H1 (cell line): ENCODE results near the gene FANK1. TPM values are rescaled to one million over a fixed set of nuclear protein-coding genes. Genes with fewer than 3 reads are reported as not detected.

Experiments used
- CTCF ChIA-PET: fragments of 300-600 bp; sonication (Branson Sonifier 250); formaldehyde crosslinking; loops from one replicate; lab custom pipeline; 2021; ENCODE audit not compliant: partially characterized antibody; lab: Charles Lee
- POLR2A ChIA-PET: fragments of 300-600 bp; sonication (Branson Sonifier 250); formaldehyde crosslinking; loops from one replicate; lab custom pipeline; 2021; ENCODE audit warnings: inconsistent platforms; ENCODE audit not compliant: partially characterized antibody; lab: Charles Lee
- DNase-seq, 2 experiments: peaks; one replicate each; pipeline versions ENCODE4 v3.0.0 to v3.0.0-alpha.2; 2010 to 2022; ENCODE audit warnings: low spot score in 2 of 2, low read depth in 1 of 2, mixed read lengths in 1 of 2
- FAIRE-seq: peaks from 2 replicates; lab custom pipeline; 2011; peaks lifted over from hg19 to GRCh38; lab: Jason Lieb, UNC
- H2AFZ ChIP-seq: 2 replicates; pipeline ENCODE4 v1.8.1; 2012; ENCODE audit warnings: low read length, inconsistent platforms
- H2AK5ac ChIP-seq: 2 replicates; pipeline ENCODE4 v1.6.1; 2013; ENCODE audit warnings: low read depth, low read length
- H2BK120ac ChIP-seq: replicated peaks from 2 replicates; pipeline ENCODE3; 2013; ENCODE audit warnings: low read depth, low read length, inconsistent platforms
- H2BK12ac ChIP-seq: 2 replicates; pipeline ENCODE4 v1.6.1; 2013; ENCODE audit warnings: low read depth, low read length
- H2BK15ac ChIP-seq: 2 replicates; pipeline ENCODE4 v1.6.1; 2013; ENCODE audit warnings: low read length
- H2BK20ac ChIP-seq: 2 replicates; pipeline ENCODE4 v1.6.1; 2013; ENCODE audit warnings: low read length
- H2BK5ac ChIP-seq: 2 replicates; pipeline ENCODE4 v1.6.1; 2013; ENCODE audit warnings: low read depth, low read length
- H3K14ac ChIP-seq: 2 replicates; pipeline ENCODE4 v1.6.1; 2013; ENCODE audit warnings: inconsistent platforms; ENCODE audit not compliant: insufficient read length
- H3K18ac ChIP-seq: 2 replicates; pipeline ENCODE4 v1.6.1; 2013; ENCODE audit warnings: low read length; ENCODE audit errors: extremely low read depth
- H3K23ac ChIP-seq: 2 replicates; pipeline ENCODE4 v1.6.1; 2013; ENCODE audit warnings: inconsistent platforms; ENCODE audit not compliant: insufficient read length
- H3K23me2 ChIP-seq: 2 replicates; pipeline ENCODE4 v1.6.1; 2013; ENCODE audit warnings: low read depth, low read length
- H3K27ac ChIP-seq: 2 replicates; pipeline ENCODE4 v1.6.1; 2011; ENCODE audit warnings: low read depth, low read length, inconsistent platforms
- H3K27me3 ChIP-seq, 4 experiments: replicated peaks in 1 of 4; 1 replicate in 1 of 4; 2 replicates in 3 of 4; pipeline versions ENCODE4 v1.6.1 to v1.8.1; 2011 to 2013; ENCODE audit warnings: low read length in 3 of 4, mild to moderate bottlenecking in 3 of 4, inconsistent platforms in 2 of 4, mixed read lengths in 2 of 4, moderate library complexity in 1 of 4; ENCODE audit not compliant: control insufficient read depth in 3 of 4, insufficient read depth in 3 of 4; ENCODE audit errors: extremely low read depth in 1 of 4
- H3K36me3 ChIP-seq, 4 experiments: 2 replicates each; pipeline versions ENCODE4 v1.6.1 to v1.8.1; 2011 to 2013; ENCODE audit warnings: mild to moderate bottlenecking in 4 of 4, low read length in 3 of 4, moderate library complexity in 2 of 4, control low read depth in 1 of 4, inconsistent platforms in 1 of 4; ENCODE audit not compliant: insufficient read depth in 4 of 4, control insufficient read depth in 2 of 4
- H3K4ac ChIP-seq: replicated peaks from 2 replicates; pipeline ENCODE3; 2013; ENCODE audit warnings: low read length, low read depth, mixed read lengths, inconsistent platforms; ENCODE audit not compliant: insufficient read length
- H3K4me1 ChIP-seq, 4 experiments: replicated peaks in 1 of 4; 1 replicate in 1 of 4; 2 replicates in 3 of 4; pipeline versions ENCODE4 v1.6.1 to v1.8.1; 2011 to 2013; ENCODE audit warnings: low read length in 3 of 4, inconsistent platforms in 2 of 4, mixed read lengths in 1 of 4; ENCODE audit not compliant: insufficient read depth in 4 of 4, control insufficient read depth in 3 of 4
- H3K4me2 ChIP-seq, 2 experiments: 2 replicates each; pipeline versions ENCODE4 v1.6.1 to v1.8.1; 2011 to 2013; ENCODE audit warnings: low read depth in 2 of 2, low read length in 2 of 2, control low read depth in 1 of 2, inconsistent platforms in 1 of 2, mild to moderate bottlenecking in 1 of 2; ENCODE audit not compliant: insufficient read depth in 1 of 2
- H3K4me3 ChIP-seq, 4 experiments: fragments of 200-600, 300-600 bp in 1 of 4; sonication (generic), shearing (Covaris generic), sonication (Bioruptor Twin) in 1 of 4; 2 replicates each; pipeline versions ENCODE4 v1.5.1 to v1.8.1; 2011 to 2016; ENCODE audit warnings: low read length in 4 of 4, low read depth in 3 of 4, control low read depth in 2 of 4, inconsistent platforms in 2 of 4, mild to moderate bottlenecking in 2 of 4, mixed read lengths in 1 of 4, moderate library complexity in 1 of 4; ENCODE audit not compliant: insufficient read depth in 2 of 4; ENCODE audit errors: extremely low read depth in 1 of 4
- H3K56ac ChIP-seq: replicated peaks from 2 replicates; pipeline ENCODE3; 2013; ENCODE audit warnings: low read depth, mild to moderate bottlenecking, mixed read lengths, low read length, inconsistent platforms; ENCODE audit not compliant: insufficient read length
- H3K79me1 ChIP-seq: 2 replicates; pipeline ENCODE4 v1.6.1; 2013; ENCODE audit warnings: low read depth, low read length, control low read depth
- H3K79me2 ChIP-seq, 2 experiments: 2 replicates each; pipeline versions ENCODE4 v1.6.1 to v1.8.1; 2012 to 2013; ENCODE audit warnings: low read length in 2 of 2, mild to moderate bottlenecking in 2 of 2, inconsistent platforms in 1 of 2; ENCODE audit not compliant: insufficient read depth in 2 of 2, control insufficient read depth in 1 of 2
- H3K9ac ChIP-seq, 4 experiments: replicated peaks in 1 of 4; 1 replicate in 1 of 4; 2 replicates in 3 of 4; pipeline versions ENCODE4 v1.6.1 to v1.8.1; 2011 to 2013; ENCODE audit warnings: low read depth in 3 of 4, low read length in 3 of 4, control low read depth in 2 of 4, mild to moderate bottlenecking in 2 of 4, moderate library complexity in 2 of 4, inconsistent platforms in 1 of 4; ENCODE audit errors: extremely low read depth in 1 of 4
- H3K9me3 ChIP-seq, 2 experiments: 2 replicates each; pipeline versions ENCODE4 v1.6.1 to v1.8.1; 2012 to 2013; ENCODE audit warnings: mild to moderate bottlenecking in 2 of 2, moderate library complexity in 2 of 2, control low read depth in 1 of 2, inconsistent platforms in 1 of 2, low read depth in 1 of 2, low read length in 1 of 2, mixed read lengths in 1 of 2; ENCODE audit not compliant: insufficient read depth in 2 of 2
- H4K20me1 ChIP-seq, 2 experiments: replicated peaks in 1 of 2; 2 replicates each; pipeline versions ENCODE3 to v1.8.1; 2011 to 2013; ENCODE audit warnings: inconsistent platforms in 2 of 2, low read length in 2 of 2, mild to moderate bottlenecking in 1 of 2; ENCODE audit not compliant: insufficient read depth in 2 of 2, control insufficient read depth in 1 of 2
- H4K5ac ChIP-seq: 2 replicates; pipeline ENCODE4 v1.6.1; 2013; ENCODE audit warnings: low read length, low read depth, mixed read lengths, inconsistent platforms; ENCODE audit not compliant: insufficient read length
- H4K8ac ChIP-seq: 2 replicates; pipeline ENCODE4 v1.8.0; 2013; ENCODE audit warnings: mild to moderate bottlenecking, moderate library complexity, low read length, inconsistent platforms; ENCODE audit not compliant: insufficient read depth; ENCODE audit errors: extremely low read depth
- H4K91ac ChIP-seq: replicated peaks from 2 replicates; pipeline ENCODE3; 2013; ENCODE audit warnings: low read length, mixed read lengths, inconsistent platforms; ENCODE audit not compliant: insufficient read length
- KDM1A ChIP-seq: fragments of 200-600, 300-600 bp; sonication (generic); IDR thresholded peaks from 2 replicates; pipeline ENCODE4 v1.7.1; 2016; ENCODE audit warnings: mild to moderate bottlenecking, low read length, borderline replicate concordance
- RAD21 ChIP-seq, 2 experiments: IDR thresholded peaks in 1 of 2; conservative IDR thresholded peaks in 1 of 2; 2 replicates each; pipeline ENCODE4 v1.6.1; 2011; ENCODE audit warnings: low read depth in 2 of 2, low read length in 2 of 2, improper control_type of control experiment in 1 of 2, inconsistent platforms in 1 of 2, mild to moderate bottlenecking in 1 of 2, moderate library complexity in 1 of 2
- WGBS, 2 experiments: shearing (Covaris generic) in 1 of 2; methylation state at CpG; one replicate each; pipeline versions ENCODE4 v1.1.6 to v1.1.7; 2013 to 2015; ENCODE audit warnings: low lambda C conversion rate in 2 of 2, mixed read lengths in 2 of 2, inconsistent platforms in 1 of 2, low coverage in 1 of 2, missing lambda C conversion rate in 1 of 2; ENCODE audit not compliant: insufficient replicate concordance in 2 of 2, insufficient coverage in 1 of 2, insufficient read length in 1 of 2; ENCODE audit errors: extremely low coverage in 1 of 2, missing lambda C conversion rate in 1 of 2; 5-methylcytosine and 5-hydroxymethylcytosine counted together
- polyA plus RNA-seq, 7 experiments: library from polyadenylated mRNA; depleted of rRNA in 3 of 7; stranded (reverse) in 5 of 7; unstranded in 2 of 7; fragments of >200 nt in 5 of 7; fragments of 200-250 nt in 2 of 7; gene quantifications; 1 replicate in 5 of 7; 2 replicates in 1 of 7; 4 replicates in 1 of 7; pipeline versions ENCODE4 v1.2.1 to v1.2.3, GENCODE V29; 2011 to 2013; ENCODE audit warnings: missing spikeins in 2 of 7, mixed read lengths in 2 of 7
- total RNA-seq: library from RNA; stranded (reverse); fragmentation: NEBNext Ultra II Directional; extraction: Animal tissue kit (Norgen Biotek cat#: 25700); gene quantifications from 2 replicates; pipeline ENCODE4 v1.2.1, GENCODE V29; 2021
- TF ChIP-seq, protein P1 (sequence below), 3 experiments: IDR thresholded peaks; 1 replicate in 2 of 3; 2 replicates in 1 of 3; pipeline versions ENCODE4 v1.5.1 to v1.6.1; 2011; ENCODE audit warnings: low read length in 3 of 3, mild to moderate bottlenecking in 3 of 3, inconsistent platforms in 2 of 3, low read depth in 1 of 3, moderate library complexity in 1 of 3; ENCODE audit not compliant: insufficient read depth in 1 of 3; ENCODE audit errors: control extremely low read depth in 1 of 3

The FANK1 gene
- total and polyA plus RNA-seq, 2 of the 8 experiments (the other 6 are each of a cell fraction or from before 2014, with no cell fraction given) = 1.2 TPM; not detected in 1

DNA sequence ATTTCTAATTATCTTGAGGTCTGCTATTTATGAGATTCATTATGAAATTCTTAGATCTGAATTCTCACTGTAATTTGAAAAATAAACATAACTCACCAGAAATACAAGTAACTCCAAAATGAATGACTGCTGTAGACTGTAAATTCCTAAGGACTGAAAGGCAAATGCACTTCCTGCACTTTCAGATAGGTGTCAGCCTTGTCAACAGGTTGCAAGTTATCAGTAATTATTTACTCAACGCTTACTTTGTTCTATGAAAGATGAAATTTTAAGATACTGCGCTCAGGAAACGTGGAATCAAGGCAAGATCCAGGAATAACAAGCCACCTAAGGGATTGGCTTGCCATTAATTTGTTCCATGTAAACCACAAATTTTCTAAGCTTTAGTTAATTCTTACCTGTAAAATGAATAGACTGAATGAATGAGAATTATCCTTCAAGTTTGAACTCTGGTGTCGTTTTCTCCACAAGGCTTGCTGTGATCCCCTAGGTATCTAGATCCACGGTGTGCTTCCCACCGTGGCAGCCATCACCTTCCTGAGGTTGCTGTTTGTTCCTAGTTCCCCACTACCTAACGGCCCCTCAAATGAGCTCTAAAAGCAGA is 27.9 kb upstream of the FANK1 start:
- no peak overlapping the region for H4K91ac ChIP-seq
- H4K5ac ChIP-seq = no peak overlapping the region
- no peak overlapping the region for H2BK15ac ChIP-seq
- H3K4ac ChIP-seq = no peak overlapping the region
- no peak overlapping the region for H3K27ac ChIP-seq
- no peak overlapping the region for H2BK20ac ChIP-seq
- no peak overlapping the region for H2BK120ac ChIP-seq
- H3K18ac ChIP-seq = no peak overlapping the region
- no peak overlapping the region for H2AK5ac ChIP-seq
- WGBS, 2 experiments = 61% methylated on average over 7 of the region's 7 CpGs; no CpG with 5 or more reads in 1 of the 2 experiments
- TF ChIP-seq, protein P1, sequence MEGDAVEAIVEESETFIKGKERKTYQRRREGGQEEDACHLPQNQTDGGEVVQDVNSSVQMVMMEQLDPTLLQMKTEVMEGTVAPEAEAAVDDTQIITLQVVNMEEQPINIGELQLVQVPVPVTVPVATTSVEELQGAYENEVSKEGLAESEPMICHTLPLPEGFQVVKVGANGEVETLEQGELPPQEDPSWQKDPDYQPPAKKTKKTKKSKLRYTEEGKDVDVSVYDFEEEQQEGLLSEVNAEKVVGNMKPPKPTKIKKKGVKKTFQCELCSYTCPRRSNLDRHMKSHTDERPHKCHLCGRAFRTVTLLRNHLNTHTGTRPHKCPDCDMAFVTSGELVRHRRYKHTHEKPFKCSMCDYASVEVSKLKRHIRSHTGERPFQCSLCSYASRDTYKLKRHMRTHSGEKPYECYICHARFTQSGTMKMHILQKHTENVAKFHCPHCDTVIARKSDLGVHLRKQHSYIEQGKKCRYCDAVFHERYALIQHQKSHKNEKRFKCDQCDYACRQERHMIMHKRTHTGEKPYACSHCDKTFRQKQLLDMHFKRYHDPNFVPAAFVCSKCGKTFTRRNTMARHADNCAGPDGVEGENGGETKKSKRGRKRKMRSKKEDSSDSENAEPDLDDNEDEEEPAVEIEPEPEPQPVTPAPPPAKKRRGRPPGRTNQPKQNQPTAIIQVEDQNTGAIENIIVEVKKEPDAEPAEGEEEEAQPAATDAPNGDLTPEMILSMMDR (IDR thresholded peaks at IDR 0.05; ENCODE audit: control extremely low read depth in 1 of 3, insufficient read depth in 1 of 3, low read depth in 1 of 3, low read length in 3 of 3) = peak in 2 of 3 experiments; percentile 53 to 85; a peak in 3 of 4 replicates
- peak; percentile 86 to 88 for TF ChIP-seq RAD21 (IDR thresholded peaks at IDR 0.05 in 1 of 2, conservative IDR thresholded peaks at IDR 0.05 in 1 of 2; ENCODE audit: low read depth in 2 of 2, low read length in 2 of 2)
- TF ChIP-seq KDM1A = no peak
- TF ChIP-seq, all 59 proteins: peak for 2
- Histone ChIP-seq H3K14ac (no peak overlapping the region), H3K9me3 (no peaks in the 10 kb centered on the region), H2BK5ac (no peak overlapping the region), H3K79me1 (no peaks in the 10 kb centered on the region), H3K23ac (no peak overlapping the region), H3K79me2 (no peaks in the 10 kb centered on the region), H3K4me3 (no peak overlapping the region), H3K23me2 (no peaks in the 10 kb centered on the region), H3K9ac (no peak overlapping the region), H2AFZ (no peak overlapping the region), H3K36me3 (peaks cover 0 to 7% (median 2%) of the 10 kb centered on the region in 4 experiments; a peak in 4 of 8 replicates), H3K4me1 (no peaks in the 10 kb centered on the region), H4K20me1 (peaks cover 0 to 2% of the 10 kb centered on the region in 2 experiments), H3K4me2 (no peak overlapping the region), H3K27me3 (no peaks in the 10 kb centered on the region), H2BK12ac (no peak overlapping the region), H3K56ac (no peak overlapping the region), H4K8ac (no peak overlapping the region)
- ChIA-PET CTCF (interaction anchor here (0.6 to 4.3 kb wide), 31 partner anchors 10 to 1131 kb away, joined by 3 to 30 read pairs (median 3); no protein-coding TSS in a partner anchor), POLR2A (interaction anchor here (0.7 kb wide), 1 partner anchor 1399 kb away, joined by 5 read pairs; no protein-coding TSS in a partner anchor)
- DNase-seq = no peak
- peak; percentile 82 for FAIRE-seq
